Endothelial cell of umbilical vein (primary cell): ENCODE data around the gene ZNF783.

ENCODE experiments used
- EZH2 ChIP-seq: IDR thresholded peaks from 2 replicates; pipeline ENCODE4 v1.6.1; 2012; ENCODE audit warnings: borderline replicate concordance, low read depth, mild to moderate bottlenecking, moderate library complexity, low read length, inconsistent platforms; ENCODE audit not compliant: severe bottlenecking
- JUN ChIP-seq: IDR thresholded peaks from 2 replicates; pipeline ENCODE4 v1.6.1; 2011; ENCODE audit warnings: borderline replicate concordance, low read depth; ENCODE audit not compliant: insufficient read length, insufficient read depth
- MYC ChIP-seq: IDR thresholded peaks from one replicate; pipeline ENCODE4 v1.6.1; 2011; ENCODE audit warnings: mild to moderate bottlenecking, low read depth, low read length
- POLR2A ChIP-seq: IDR thresholded peaks from 2 replicates; pipeline ENCODE4 v1.6.1; 2012; ENCODE audit warnings: low read depth, mild to moderate bottlenecking, control low read depth, low read length
- POLR2AphosphoS5 ChIP-seq: IDR thresholded peaks from 2 replicates; pipeline ENCODE4 v1.6.1; 2012; ENCODE audit warnings: low read depth, mild to moderate bottlenecking, control low read depth, low read length, moderate library complexity; ENCODE audit not compliant: insufficient read depth
- TF ChIP-seq, protein P1 (sequence below), 2 donors: IDR thresholded peaks; 1 replicate in 1 of 2; 2 replicates in 1 of 2; pipeline ENCODE4 v1.5.1; 2011; ENCODE audit warnings: low read length in 2 of 2, mild to moderate bottlenecking in 2 of 2, moderate library complexity in 2 of 2, control low read depth in 1 of 2, inconsistent platforms in 1 of 2, low read depth in 1 of 2; ENCODE audit not compliant: insufficient read depth in 1 of 2; ENCODE audit errors: extremely low read depth in 1 of 2

DNA sequence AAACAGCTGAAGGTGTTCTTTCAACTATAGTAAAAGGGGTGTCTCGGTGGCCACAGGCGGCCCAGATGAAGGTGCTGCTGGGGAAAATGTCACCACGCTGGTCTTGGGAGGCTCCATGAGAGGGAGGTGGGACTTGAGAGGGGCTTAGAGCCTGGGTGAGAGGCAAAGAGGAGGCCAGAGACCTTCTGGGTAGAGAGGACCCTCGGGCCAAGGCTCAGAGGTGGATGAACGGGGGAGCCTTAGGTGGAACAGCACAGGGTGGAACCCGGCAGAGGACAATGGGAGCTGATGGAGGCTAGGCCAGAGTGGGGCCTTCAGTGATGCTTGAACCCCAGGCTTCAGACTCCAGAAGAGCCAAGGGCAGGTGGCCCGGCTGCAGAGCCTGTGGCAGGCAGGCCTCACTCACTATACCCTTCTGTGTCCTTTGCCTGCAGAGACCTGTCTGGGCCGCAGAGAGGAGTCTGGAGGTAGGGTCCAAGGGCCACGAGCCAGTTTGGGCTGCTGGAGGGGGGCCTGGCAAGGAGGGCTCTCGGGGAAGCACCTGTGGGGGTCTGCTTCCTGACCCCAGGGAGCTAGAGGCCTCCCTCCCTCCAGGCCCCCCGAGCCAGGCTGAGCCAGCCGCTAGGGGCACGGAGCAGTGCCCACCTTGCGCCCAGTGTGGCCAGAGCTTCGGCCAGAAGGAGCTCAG lies 32.1 kb downstream of the ZNF783 start:
- TF ChIP-seq JUN, result no peak
- TF ChIP-seq, protein P1, sequence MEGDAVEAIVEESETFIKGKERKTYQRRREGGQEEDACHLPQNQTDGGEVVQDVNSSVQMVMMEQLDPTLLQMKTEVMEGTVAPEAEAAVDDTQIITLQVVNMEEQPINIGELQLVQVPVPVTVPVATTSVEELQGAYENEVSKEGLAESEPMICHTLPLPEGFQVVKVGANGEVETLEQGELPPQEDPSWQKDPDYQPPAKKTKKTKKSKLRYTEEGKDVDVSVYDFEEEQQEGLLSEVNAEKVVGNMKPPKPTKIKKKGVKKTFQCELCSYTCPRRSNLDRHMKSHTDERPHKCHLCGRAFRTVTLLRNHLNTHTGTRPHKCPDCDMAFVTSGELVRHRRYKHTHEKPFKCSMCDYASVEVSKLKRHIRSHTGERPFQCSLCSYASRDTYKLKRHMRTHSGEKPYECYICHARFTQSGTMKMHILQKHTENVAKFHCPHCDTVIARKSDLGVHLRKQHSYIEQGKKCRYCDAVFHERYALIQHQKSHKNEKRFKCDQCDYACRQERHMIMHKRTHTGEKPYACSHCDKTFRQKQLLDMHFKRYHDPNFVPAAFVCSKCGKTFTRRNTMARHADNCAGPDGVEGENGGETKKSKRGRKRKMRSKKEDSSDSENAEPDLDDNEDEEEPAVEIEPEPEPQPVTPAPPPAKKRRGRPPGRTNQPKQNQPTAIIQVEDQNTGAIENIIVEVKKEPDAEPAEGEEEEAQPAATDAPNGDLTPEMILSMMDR (IDR thresholded peaks at IDR 0.05; ENCODE audit: extremely low read depth in 1 of 2, insufficient read depth in 1 of 2, low read depth in 1 of 2, low read length in 2 of 2), result no peak
- TF ChIP-seq POLR2AphosphoS5, result no peak
- no peak for TF ChIP-seq POLR2A
- no peak for TF ChIP-seq EZH2
- no peak for TF ChIP-seq MYC
